Measurements from ENCODE around the gene MRFAP1L1.

Gene MRFAP1L1

GRCh38 chr4:6697131-6697530 lies 12.5 kb downstream of the MRFAP1L1 start (continued):
- TF ChIP-seq ZNF274 (IDR thresholded peaks at IDR 0.05; ENCODE audit: low read length) (no peak), ZNF274 (tag by site-specific recombination; IDR thresholded peaks at IDR 0.05; ENCODE audit: borderline replicate concordance) (no peak), ZSCAN23 (tag by site-specific recombination; IDR thresholded peaks at IDR 0.05) (no peak), ZNF664 (tag by site-specific recombination; IDR thresholded peaks at IDR 0.05) (no peak)

GRCh38 chr4:6696611-6697010 lies 13.1 kb downstream of the MRFAP1L1 start:
- H3K27ac ChIP-seq (ENCODE audit: extremely low read depth, low read depth, low read length), result no peak overlapping the region
- H3K4me1 ChIP-seq (ENCODE audit: control insufficient read depth, insufficient read depth, low read length), result no peaks in the 10 kb centered on the region
- H3K36me3 ChIP-seq (ENCODE audit: control insufficient read depth in 2 of 2, insufficient read depth in 1 of 2, low read length in 2 of 2), result peaks cover 0 to 5% of the 10 kb centered on the region in 2 experiments; a peak in 1 of 3 replicates

GRCh38 chr4:6695660-6696610 lies 13.7 kb downstream of the MRFAP1L1 start:
- CTCF ChIA-PET, result interaction anchor here (0.6 to 0.7 kb wide), 2 partner anchors 15 to 1746 kb away, joined by 3 read pairs; no protein-coding TSS in a partner anchor
- H3K4me1 ChIP-seq (ENCODE audit: control insufficient read depth, insufficient read depth, low read length), result no peaks in the 10 kb centered on the region
- H3K9me3 ChIP-seq (ENCODE audit: control insufficient read depth, insufficient read depth, low read depth, low read length), result no peaks in the 10 kb centered on the region
- no peak overlapping the region for H3K4me3 ChIP-seq (ENCODE audit: low read depth, low read length)
- H3K36me3 ChIP-seq (ENCODE audit: control insufficient read depth in 2 of 2, insufficient read depth in 1 of 2, low read length in 2 of 2), result peaks cover 0 to 5% of the 10 kb centered on the region in 2 experiments; a peak in 1 of 3 replicates
- no peak overlapping the region for H3K27ac ChIP-seq (ENCODE audit: extremely low read depth, low read depth, low read length)
- TF ChIP-seq ZNF449 (tag by site-specific recombination; IDR thresholded peaks at IDR 0.05) (peak; percentile 87), ZBTB8A (tag by site-specific recombination; IDR thresholded peaks at IDR 0.05) (peak; percentile 65; the same call in 1 of the 2 replicates), ZNF792 (tag by site-specific recombination; IDR thresholded peaks at IDR 0.05) (no peak), ZNF423 (tag by site-specific recombination; IDR thresholded peaks at IDR 0.05) (no peak), ZNF610 (tag by site-specific recombination; IDR thresholded peaks at IDR 0.05; ENCODE audit: borderline replicate concordance) (no peak), ZNF433 (tag by site-specific recombination; IDR thresholded peaks at IDR 0.05; ENCODE audit: low read depth) (no peak)
- POLR2A ChIA-PET, result no interaction called here

More at GRCh38 chr4:6696611-6697010, 13.1 kb downstream of the MRFAP1L1 start:
- CTCF ChIA-PET, result interaction anchor here (0.7 kb wide), 1 partner anchor 15 kb away, joined by 3 read pairs; no protein-coding TSS in a partner anchor
- no peak for TF ChIP-seq YY1 (tag by site-specific recombination; IDR thresholded peaks at IDR 0.05)
- no peak for TF ChIP-seq ZNF560 (tag by site-specific recombination; IDR thresholded peaks at IDR 0.05; ENCODE audit: borderline replicate concordance)
- TF ChIP-seq ZNF48 (tag by site-specific recombination; IDR thresholded peaks at IDR 0.05), result no peak
- TF ChIP-seq ZNF140 (tag by site-specific recombination; IDR thresholded peaks at IDR 0.05), result no peak
- TF ChIP-seq ZNF585B (tag by site-specific recombination; IDR thresholded peaks at IDR 0.05), result no peak
- TF ChIP-seq ATF2 (tag by site-specific recombination; IDR thresholded peaks at IDR 0.05; ENCODE audit: low read depth), result no peak
- TF ChIP-seq, protein P1, sequence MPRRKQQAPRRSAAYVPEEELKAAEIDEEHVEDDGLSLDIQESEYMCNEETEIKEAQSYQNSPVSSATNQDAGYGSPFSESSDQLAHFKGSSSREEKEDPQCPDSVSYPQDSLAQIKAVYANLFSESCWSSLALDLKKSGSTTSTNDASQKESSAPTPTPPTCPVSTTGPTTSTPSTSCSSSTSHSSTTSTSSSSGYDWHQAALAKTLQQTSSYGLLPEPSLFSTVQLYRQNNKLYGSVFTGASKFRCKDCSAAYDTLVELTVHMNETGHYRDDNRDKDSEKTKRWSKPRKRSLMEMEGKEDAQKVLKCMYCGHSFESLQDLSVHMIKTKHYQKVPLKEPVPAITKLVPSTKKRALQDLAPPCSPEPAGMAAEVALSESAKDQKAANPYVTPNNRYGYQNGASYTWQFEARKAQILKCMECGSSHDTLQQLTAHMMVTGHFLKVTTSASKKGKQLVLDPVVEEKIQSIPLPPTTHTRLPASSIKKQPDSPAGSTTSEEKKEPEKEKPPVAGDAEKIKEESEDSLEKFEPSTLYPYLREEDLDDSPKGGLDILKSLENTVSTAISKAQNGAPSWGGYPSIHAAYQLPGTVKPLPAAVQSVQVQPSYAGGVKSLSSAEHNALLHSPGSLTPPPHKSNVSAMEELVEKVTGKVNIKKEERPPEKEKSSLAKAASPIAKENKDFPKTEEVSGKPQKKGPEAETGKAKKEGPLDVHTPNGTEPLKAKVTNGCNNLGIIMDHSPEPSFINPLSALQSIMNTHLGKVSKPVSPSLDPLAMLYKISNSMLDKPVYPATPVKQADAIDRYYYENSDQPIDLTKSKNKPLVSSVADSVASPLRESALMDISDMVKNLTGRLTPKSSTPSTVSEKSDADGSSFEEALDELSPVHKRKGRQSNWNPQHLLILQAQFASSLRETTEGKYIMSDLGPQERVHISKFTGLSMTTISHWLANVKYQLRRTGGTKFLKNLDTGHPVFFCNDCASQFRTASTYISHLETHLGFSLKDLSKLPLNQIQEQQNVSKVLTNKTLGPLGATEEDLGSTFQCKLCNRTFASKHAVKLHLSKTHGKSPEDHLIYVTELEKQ (tag by site-specific recombination; IDR thresholded peaks at IDR 0.05; ENCODE audit: borderline replicate concordance), result no peak
- TF ChIP-seq ZSCAN16 (tag by site-specific recombination; IDR thresholded peaks at IDR 0.05), result no peak
- Histone ChIP-seq H3K9me3 (ENCODE audit: control insufficient read depth, insufficient read depth, low read depth, low read length) (no peaks in the 10 kb centered on the region), H3K4me3 (ENCODE audit: low read depth, low read length) (no peak overlapping the region)
- POLR2A ChIA-PET, result no interaction called here

Data from HEK293 (cell line).